CD4-positive, alpha-beta T cell treated with Interferon alpha-2 for 1 hour (primary cell): ENCODE data around the gene FAM9C.

Source experiments
- DNase-seq, 2 donors: peaks; one replicate each; pipeline ENCODE4 v3.0.0-alpha.2; 2020 to 2022

Gene FAM9C

DNA sequence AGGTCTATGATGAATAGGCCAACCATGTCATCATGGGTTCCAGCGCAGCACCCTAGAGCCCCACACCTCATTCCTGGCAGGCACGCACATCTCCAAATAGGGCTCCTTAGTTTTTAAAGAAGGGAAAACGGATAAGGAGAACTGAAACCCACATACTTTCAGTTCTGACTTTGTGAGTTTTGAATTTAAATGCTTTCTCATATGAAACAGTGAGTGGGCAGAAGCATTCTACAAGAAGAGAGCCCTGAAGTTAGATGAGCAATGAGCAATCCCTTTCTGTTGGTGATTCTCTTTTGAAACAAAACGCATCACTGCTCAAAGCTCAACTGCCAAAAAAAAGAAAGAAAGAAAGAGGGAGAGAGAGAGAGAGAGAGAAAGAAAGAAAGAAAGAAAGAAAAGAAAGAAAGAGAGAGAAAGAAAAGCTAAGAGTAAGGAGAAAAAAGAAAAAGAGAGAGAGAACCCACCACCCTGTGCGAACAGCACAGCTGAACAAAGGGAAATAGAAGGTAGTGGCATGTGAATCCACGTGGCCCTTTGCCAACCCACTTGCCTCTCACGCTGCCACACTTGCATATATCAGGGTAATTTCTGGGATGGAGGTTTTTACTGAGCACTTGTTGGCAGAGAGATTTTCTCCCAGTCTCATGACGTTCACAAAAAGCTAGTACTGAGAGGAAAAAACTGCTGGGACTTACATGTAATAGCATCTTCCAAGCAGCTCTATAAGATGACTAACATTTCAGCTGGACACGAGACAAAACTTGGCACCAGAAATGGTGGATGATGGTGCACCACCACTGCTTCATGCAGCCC lies 38.6 kb downstream of the FAM9C start:
- peak in 1 of 2 donors; percentile 21 for DNase-seq

DNA sequence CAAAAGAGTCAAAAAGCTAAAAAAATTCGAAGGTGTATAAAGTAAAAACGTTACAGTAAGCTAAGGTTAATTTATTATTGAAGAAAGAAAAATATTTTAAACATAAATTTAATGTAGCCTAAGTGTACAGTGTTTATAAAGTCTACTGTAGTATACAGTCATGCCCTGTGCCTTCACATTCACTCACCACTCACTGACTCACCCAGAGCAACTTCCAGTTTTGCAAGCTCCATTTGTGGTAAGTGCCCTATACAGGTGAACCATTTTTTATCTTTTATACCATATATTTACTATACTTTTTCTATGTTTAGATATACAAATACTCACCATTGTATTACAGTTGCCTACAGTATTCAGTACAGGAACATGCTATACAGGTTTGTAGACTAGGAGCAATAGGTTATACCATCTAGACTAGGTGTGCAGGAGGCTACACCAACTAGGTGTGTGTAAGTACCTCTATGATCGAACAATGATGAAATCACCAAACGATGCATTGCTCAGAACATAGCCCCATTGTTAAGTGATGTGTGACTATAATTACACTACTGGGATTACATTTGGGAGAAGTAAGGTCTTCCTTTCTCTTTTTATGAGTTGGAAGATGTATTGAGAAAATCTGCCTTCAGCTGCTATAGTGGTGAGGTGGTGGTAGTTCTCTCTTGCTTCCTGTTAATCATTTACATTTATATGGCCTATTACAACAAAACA lies 42.3 kb downstream of the FAM9C start:
- no peak for DNase-seq

DNA sequence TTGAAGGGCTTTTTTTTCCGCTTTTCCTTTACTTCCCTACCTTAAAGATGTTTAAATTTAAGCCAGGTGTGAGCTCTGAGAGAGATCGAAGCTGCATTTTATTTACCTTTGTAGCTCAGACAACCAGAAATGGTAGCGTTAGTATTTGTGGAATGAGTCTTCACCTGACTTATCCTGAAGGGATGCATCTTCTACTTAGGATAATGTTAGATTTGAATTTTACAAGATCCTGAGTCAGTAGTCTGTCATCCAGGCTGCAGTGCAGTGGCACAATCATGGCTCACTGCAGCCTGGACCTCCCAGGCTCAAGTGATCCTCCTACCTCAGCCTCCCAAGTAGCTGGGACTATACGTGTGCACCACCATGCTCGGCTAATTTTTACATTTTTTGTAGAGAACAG lies 43.3 kb downstream of the FAM9C start:
- DNase-seq = no peak

- DNase-seq = peak; percentile 52 to 65
Measured at GRCh38 chrX:13000301-13000811, 44.1 kb downstream of the FAM9C start.

DNA sequence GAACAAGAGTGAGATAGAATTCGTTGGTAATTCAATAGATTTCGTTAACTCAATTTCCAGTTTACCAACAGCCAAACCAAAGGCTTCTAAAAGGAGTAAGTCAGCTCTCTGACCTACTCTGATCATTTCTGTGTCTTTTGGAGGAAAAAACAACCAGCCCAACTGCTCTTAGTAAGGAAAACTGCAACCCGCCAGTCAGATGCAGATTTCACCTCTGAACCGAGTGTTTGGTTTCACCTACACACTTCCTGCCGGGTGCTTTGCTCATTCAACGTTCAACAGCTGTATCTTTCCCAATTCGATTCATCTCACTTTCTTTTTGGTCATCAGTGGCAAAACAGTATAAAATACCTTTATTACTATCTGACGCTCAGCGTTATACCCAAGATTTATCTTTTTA lies 45.0 kb downstream of the FAM9C start:
- DNase-seq = peak; percentile 39 to 64

GRCh38 chrX:12997906-12998687 lies 46.3 kb downstream of the FAM9C start:
- peak in 1 of 2 donors; percentile 24 for DNase-seq

DNA sequence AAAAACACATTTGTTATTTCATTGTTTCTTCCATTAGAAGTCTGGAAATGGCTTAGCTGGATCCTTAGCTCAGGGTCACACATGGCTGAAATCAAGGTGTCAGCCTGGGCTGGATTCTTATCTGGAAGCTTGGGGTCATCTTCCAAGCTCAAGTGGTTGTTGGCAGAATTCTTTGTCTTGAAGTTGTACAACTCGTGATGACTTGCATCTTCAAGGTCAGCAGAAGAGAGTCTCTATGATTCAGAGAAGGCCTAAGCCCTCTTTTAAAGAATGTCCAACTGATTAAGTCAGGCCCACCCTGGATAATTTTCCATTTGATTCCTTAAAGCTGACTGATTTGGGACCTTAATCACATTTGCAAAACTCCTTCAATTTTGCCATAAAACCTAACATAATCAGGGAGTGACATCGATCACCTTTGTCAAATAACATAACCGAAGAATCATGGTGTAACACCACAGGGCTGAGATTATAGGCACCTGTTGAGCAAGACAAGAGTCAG lies 47.4 kb downstream of the FAM9C start:
- DNase-seq = no peak

GRCh38 chrX:12994321-12994720 lies 50.1 kb downstream of the FAM9C start:
- DNase-seq = no peak

- DNase-seq = no peak
Measured at GRCh38 chrX:12993826-12994225, 50.6 kb downstream of the FAM9C start.

GRCh38 chrX:12992544-12993118 lies 51.8 kb downstream of the FAM9C start:
- no peak for DNase-seq

GRCh38 chrX:12991575-12991974 lies 52.8 kb downstream of the FAM9C start:
- no peak for DNase-seq

GRCh38 chrX:12989461-12989860 lies 55.0 kb downstream of the FAM9C start:
- DNase-seq = no peak

DNA sequence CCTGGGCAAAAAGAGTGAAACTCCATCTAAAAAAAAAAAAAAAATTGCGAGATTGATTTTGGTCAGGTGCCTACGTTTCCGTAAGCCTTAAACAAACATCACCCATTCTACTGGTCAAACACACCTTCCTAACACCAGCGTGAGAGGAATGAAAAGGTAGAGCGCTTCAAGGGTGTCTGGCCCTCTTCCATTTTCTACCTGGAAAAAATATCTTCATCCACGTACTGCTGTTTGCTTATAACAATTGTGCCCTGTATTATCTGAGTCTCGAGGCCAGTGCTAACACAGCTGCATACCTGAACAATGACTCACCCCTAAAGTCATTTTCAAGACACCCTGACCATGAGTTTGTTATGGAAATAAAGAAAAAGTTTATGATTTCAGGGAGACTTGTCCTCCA lies 55.6 kb downstream of the FAM9C start:
- DNase-seq = no peak

- DNase-seq = no peak
Measured at GRCh38 chrX:12987900-12988594, 56.4 kb downstream of the FAM9C start.

GRCh38 chrX:12987340-12987739 lies 57.1 kb downstream of the FAM9C start:
- no peak for DNase-seq

- DNase-seq = no peak
Measured at GRCh38 chrX:12986886-12987285, 57.5 kb downstream of the FAM9C start.

DNA sequence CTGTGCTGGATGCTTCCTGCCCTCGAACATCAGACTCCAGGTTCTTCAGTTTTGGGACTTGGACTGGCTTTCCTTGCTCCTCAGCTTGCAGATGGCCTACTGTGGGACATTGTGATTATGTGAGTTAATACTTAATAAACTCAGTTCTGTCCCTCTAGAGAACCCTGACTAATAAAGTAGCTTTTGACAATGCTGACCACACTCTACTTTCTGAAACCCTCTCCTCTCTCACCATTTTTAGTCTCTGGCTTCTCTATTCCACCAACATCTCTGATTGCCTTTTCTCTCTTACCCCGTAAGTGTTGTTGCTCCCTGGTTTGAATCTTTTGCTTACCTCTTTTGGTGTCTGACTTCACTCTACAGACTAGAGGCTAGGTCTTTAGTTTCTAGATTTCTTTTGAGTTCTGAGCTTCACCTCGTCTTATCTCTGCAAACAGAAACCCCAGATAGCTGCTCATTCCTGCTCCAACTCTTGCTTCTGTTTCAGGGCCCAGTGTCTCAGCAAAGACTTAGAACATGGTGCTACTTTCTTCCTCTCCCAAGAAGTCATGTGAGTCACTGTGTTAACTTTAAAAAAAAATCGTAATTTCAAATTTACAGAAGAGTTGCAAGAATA lies 58.1 kb downstream of the FAM9C start:
- DNase-seq = no peak
